SK-N-SH treated with all-trans-retinoic acid at 6 μM for 48 hours (cell line): Measurements from ENCODE around the gene RMND5B.

Experiments used
- ATAC-seq: fragments of 200-7000 bp; cut with Tn5 transposase; 3 replicates; pipeline ENCODE4 v1.9.1; 2020; ENCODE audit warnings: mild to moderate bottlenecking, moderate library complexity
- BACH2 ChIP-seq: fragments of 250-450 bp; sonication (Bioruptor Pico); IDR thresholded peaks from 2 replicates; pipeline ENCODE4 v1.9.0; 2021; ENCODE audit warnings: mild to moderate bottlenecking, borderline replicate concordance
- CSDC2 ChIP-seq: fragments of 250-450 bp; sonication (Bioruptor Pico); IDR thresholded peaks from 2 replicates; pipeline ENCODE4 v1.5.0; 2020; ENCODE audit warnings: mild to moderate bottlenecking, moderate library complexity
- ESRRG ChIP-seq: fragments of 250-450 bp; sonication (Bioruptor Pico); IDR thresholded peaks from 2 replicates; pipeline ENCODE4 v1.6.1; 2021; ENCODE audit warnings: mild to moderate bottlenecking
- ISL1 ChIP-seq: fragments of 250-450 bp; sonication (Bioruptor Pico); IDR thresholded peaks from 2 replicates; pipeline ENCODE4 v2.1.2; 2022; ENCODE audit warnings: mild to moderate bottlenecking, moderate library complexity
- OSR1 ChIP-seq: fragments of 250-450 bp; sonication (Bioruptor Pico); IDR thresholded peaks from 2 replicates; pipeline ENCODE4 v1.8.0; 2022; ENCODE audit warnings: moderate library complexity, mild to moderate bottlenecking, inconsistent platforms
- PPARA ChIP-seq: fragments of 250-450 bp; sonication (Bioruptor Pico); IDR thresholded peaks from 2 replicates; pipeline ENCODE4 v1.5.0; 2020; ENCODE audit warnings: mild to moderate bottlenecking, borderline replicate concordance
- RARB ChIP-seq: fragments of 250-450 bp; sonication (Bioruptor Pico); IDR thresholded peaks from 2 replicates; pipeline ENCODE4 v1.8.0; 2021; ENCODE audit warnings: mild to moderate bottlenecking, moderate library complexity
- SNAI2 ChIP-seq: fragments of 250-450 bp; sonication (Bioruptor Pico); IDR thresholded peaks from 2 replicates; pipeline ENCODE4 v1.5.0; 2020; ENCODE audit warnings: mild to moderate bottlenecking, moderate library complexity
- TCF4 ChIP-seq: fragments of 250-450 bp; sonication (Bioruptor Pico); IDR thresholded peaks from 2 replicates; pipeline ENCODE4 v1.8.0; 2021; ENCODE audit warnings: mild to moderate bottlenecking, moderate library complexity, borderline replicate concordance
- TOX ChIP-seq: fragments of 250-450 bp; sonication (Bioruptor Pico); IDR thresholded peaks from 2 replicates; pipeline ENCODE4 v1.8.0; 2021; ENCODE audit warnings: mild to moderate bottlenecking, moderate library complexity, borderline replicate concordance
- ZC3H10 ChIP-seq: fragments of 250-450 bp; sonication (Bioruptor Pico); IDR thresholded peaks from 2 replicates; pipeline ENCODE4 v1.5.1; 2021; ENCODE audit warnings: mild to moderate bottlenecking, moderate library complexity
- ZFP3 ChIP-seq: fragments of 250-450 bp; sonication (Bioruptor Pico); IDR thresholded peaks from 2 replicates; pipeline ENCODE4 v1.5.0; 2020; ENCODE audit warnings: mild to moderate bottlenecking, moderate library complexity
- ZFP30 ChIP-seq: fragments of 450-650 bp; formaldehyde crosslinking; IDR thresholded peaks from 2 replicates; pipeline ENCODE4 v1.5.0; 2022; ENCODE audit warnings: mild to moderate bottlenecking, moderate library complexity
- ZNF565 ChIP-seq: fragments of 450-650 bp; formaldehyde crosslinking; conservative IDR thresholded peaks from 2 replicates; pipeline ENCODE4 v1.5.0; 2020; ENCODE audit warnings: low read depth, mild to moderate bottlenecking, moderate library complexity
- ZNF8 ChIP-seq: fragments of 450-650 bp; formaldehyde crosslinking; IDR thresholded peaks from 2 replicates; pipeline ENCODE4 v1.5.0; 2020; ENCODE audit warnings: mild to moderate bottlenecking, moderate library complexity
- TF ChIP-seq, protein P1 (sequence below): fragments of 250-450 bp; sonication (Bioruptor Pico); IDR thresholded peaks from 2 replicates; pipeline ENCODE4 v1.8.0; 2020; ENCODE audit warnings: mild to moderate bottlenecking, moderate library complexity, borderline replicate concordance
- TF ChIP-seq, protein P2 (sequence below): fragments of 250-450 bp; sonication (Bioruptor Pico); IDR thresholded peaks from 2 replicates; pipeline ENCODE4 v1.5.1; 2020; ENCODE audit warnings: low read depth, mild to moderate bottlenecking, moderate library complexity
- TF ChIP-seq, protein P3 (sequence below): fragments of 250-450 bp; sonication (Bioruptor Pico); IDR thresholded peaks from 2 replicates; pipeline ENCODE4 v1.5.1; 2021; ENCODE audit warnings: mild to moderate bottlenecking, moderate library complexity
- TF ChIP-seq, protein P4 (sequence below): fragments of 250-450 bp; sonication (Bioruptor Pico); IDR thresholded peaks from 2 replicates; pipeline ENCODE4 v1.8.0; 2021; ENCODE audit warnings: low read depth, mild to moderate bottlenecking, moderate library complexity, borderline replicate concordance

The RMND5B gene

DNA sequence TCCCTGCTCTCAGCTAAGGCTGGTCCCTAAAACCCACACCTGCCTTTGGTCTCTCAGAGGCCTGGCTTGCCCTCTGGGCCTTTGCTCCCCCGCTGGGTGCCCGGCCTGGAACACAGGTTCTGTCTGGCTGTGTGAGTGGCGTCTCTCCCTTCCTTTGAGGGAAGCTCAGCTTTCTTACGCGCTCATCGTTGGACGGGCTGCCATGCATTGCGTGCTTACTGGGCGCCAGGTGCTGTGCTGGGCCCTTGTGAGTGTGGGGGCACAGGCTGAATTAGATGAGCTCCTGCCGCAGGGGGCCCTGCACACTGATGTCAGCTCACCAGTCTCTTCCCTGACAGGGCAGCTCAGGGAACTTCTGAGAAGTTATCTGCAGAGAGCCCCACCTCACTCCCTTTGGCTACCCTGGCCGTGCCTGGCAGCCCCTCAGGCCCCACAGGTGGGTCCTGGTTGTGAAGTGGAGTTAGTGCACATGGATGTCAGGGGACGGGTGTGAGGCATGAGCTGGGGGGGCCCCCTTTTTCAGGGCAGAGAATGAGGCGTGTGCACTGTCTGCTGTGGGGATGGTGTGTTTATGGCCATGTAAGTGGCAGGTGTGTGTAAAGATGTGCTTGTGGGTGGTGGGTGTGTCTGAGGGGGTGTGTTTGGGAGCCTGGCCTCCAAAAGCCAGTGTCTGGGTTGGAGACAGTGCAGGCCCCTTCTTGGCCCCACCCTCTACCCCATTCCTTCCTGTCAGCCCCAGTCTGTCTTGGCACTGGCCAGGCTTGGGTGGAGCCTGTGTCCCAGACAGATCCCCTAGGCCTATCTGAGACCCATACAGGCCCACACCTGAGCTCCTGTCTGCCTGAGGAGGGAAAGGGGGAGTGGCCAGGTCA is 7.5 kb upstream of the RMND5B start:
- ATAC-seq = no peak
- TF ChIP-seq ZFP30 (CRISPR knock-in tag) (no peak), TOX (no peak), CSDC2 (CRISPR knock-in tag) (no peak), RARB (CRISPR knock-in tag) (no peak), BACH2 (no peak), ZC3H10 (no peak)
- TF ChIP-seq, protein P1, sequence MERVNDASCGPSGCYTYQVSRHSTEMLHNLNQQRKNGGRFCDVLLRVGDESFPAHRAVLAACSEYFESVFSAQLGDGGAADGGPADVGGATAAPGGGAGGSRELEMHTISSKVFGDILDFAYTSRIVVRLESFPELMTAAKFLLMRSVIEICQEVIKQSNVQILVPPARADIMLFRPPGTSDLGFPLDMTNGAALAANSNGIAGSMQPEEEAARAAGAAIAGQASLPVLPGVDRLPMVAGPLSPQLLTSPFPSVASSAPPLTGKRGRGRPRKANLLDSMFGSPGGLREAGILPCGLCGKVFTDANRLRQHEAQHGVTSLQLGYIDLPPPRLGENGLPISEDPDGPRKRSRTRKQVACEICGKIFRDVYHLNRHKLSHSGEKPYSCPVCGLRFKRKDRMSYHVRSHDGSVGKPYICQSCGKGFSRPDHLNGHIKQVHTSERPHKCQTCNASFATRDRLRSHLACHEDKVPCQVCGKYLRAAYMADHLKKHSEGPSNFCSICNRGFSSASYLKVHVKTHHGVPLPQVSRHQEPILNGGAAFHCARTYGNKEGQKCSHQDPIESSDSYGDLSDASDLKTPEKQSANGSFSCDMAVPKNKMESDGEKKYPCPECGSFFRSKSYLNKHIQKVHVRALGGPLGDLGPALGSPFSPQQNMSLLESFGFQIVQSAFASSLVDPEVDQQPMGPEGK (CRISPR knock-in tag) = no peak
- TF ChIP-seq, protein P2, sequence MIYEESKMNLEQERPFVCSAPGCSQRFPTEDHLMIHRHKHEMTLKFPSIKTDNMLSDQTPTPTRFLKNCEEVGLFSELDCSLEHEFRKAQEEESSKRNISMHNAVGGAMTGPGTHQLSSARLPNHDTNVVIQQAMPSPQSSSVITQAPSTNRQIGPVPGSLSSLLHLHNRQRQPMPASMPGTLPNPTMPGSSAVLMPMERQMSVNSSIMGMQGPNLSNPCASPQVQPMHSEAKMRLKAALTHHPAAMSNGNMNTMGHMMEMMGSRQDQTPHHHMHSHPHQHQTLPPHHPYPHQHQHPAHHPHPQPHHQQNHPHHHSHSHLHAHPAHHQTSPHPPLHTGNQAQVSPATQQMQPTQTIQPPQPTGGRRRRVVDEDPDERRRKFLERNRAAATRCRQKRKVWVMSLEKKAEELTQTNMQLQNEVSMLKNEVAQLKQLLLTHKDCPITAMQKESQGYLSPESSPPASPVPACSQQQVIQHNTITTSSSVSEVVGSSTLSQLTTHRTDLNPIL (CRISPR knock-in tag) = no peak
- TF ChIP-seq, protein P3, sequence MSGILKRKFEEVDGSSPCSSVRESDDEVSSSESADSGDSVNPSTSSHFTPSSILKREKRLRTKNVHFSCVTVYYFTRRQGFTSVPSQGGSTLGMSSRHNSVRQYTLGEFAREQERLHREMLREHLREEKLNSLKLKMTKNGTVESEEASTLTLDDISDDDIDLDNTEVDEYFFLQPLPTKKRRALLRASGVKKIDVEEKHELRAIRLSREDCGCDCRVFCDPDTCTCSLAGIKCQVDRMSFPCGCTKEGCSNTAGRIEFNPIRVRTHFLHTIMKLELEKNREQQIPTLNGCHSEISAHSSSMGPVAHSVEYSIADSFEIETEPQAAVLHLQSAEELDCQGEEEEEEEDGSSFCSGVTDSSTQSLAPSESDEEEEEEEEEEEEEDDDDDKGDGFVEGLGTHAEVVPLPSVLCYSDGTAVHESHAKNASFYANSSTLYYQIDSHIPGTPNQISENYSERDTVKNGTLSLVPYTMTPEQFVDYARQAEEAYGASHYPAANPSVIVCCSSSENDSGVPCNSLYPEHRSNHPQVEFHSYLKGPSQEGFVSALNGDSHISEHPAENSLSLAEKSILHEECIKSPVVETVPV (CRISPR knock-in tag) = no peak

DNA sequence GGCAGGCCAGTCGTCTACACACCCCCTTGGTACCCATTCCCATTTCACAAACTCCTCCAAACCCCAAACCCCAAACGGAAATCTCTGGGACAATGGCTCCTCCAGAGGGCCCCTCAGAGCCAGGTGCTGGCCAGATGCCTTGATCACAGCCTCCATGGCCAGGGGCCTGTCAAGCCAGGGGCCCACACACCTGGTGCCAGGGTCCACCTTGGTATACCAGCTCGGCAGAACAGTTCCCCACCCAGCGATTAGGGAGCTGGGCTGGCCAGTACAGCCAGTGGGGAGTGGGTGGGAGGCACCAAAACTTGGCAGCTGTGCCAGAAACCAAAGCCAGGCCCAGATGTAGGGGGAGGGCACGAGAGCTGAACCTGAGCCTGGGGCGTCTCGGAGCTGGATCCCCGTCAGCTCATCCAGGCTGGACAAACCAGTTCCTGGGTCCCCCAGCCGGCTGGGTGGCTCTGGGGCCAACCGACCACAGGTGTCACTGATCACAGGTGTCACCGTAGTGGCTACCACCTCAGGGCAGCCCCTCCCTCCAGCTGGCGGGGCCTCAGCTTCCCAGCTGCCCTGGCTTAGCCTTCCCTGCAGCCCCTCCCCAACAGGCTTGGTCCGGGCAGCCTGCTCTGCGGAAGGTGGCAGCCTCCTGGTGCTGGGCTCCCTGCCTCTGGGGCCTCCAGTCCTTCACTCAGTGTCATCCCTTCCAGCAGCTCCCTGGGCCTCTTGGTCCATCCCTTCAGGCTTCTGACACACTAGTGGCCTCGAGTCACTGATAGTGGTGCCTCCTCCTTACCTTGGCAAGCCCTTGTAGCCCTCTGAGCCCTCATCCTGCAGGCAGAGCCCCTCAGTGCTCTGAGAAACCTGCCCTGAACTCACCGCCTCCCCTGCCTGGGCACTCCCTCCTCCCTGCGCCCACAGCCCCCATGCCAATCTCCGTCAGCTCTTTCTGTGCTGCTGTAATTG is 6.6 kb upstream of the RMND5B start:
- TF ChIP-seq ZNF8 (CRISPR knock-in tag) (no peak), OSR1 (CRISPR knock-in tag) (no peak), ZFP30 (CRISPR knock-in tag) (no peak), ISL1 (CRISPR knock-in tag) (no peak), TOX (no peak), CSDC2 (CRISPR knock-in tag) (no peak), PPARA (CRISPR knock-in tag) (no peak), BACH2 (no peak)
- TF ChIP-seq, protein P4, sequence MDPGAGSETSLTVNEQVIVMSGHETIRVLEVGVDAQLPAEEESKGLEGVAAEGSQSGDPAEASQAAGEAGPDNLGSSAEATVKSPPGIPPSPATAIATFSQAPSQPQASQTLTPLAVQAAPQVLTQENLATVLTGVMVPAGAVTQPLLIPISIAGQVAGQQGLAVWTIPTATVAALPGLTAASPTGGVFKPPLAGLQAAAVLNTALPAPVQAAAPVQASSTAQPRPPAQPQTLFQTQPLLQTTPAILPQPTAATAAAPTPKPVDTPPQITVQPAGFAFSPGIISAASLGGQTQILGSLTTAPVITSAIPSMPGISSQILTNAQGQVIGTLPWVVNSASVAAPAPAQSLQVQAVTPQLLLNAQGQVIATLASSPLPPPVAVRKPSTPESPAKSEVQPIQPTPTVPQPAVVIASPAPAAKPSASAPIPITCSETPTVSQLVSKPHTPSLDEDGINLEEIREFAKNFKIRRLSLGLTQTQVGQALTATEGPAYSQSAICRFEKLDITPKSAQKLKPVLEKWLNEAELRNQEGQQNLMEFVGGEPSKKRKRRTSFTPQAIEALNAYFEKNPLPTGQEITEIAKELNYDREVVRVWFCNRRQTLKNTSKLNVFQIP (CRISPR knock-in tag) = no peak
- TF ChIP-seq, protein P3 (CRISPR knock-in tag) = no peak
- TF ChIP-seq, protein P1 (CRISPR knock-in tag) = no peak
- ATAC-seq = no peak

DNA sequence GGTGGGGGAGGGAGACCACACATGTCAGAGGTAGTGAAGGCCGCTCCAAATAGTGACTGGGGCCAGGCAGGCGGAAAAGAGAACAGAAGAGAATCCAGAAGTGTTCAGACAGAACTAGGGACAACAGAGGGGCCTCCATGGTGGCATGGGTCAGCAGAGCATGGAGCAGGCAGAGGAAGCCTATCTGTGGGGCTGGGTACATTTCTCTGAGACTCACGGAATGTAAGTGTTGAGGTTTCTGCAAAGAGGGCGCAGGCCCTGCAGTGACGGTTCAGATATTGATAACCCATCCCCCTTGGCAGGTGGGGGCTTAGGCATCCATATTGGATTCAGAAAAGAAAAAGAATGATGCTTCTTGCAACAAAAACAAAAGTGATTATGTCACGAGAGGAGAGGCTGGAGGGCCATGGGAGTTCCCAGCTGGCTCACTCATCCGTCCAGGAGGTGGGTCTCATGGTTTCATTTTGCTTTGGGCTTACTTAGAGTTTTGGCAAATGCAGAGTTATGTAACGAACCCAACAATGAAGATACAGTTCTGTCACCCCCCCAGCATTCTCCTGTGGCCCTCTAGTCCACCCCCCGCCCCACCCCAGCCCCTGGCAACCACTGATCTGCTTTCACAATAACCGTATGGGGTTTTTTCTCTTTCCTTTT is 5.4 kb upstream of the RMND5B start:
- no peak for ATAC-seq
- TF ChIP-seq, protein P2 (CRISPR knock-in tag) = no peak
- TF ChIP-seq PPARA (CRISPR knock-in tag) = no peak
- TF ChIP-seq, protein P3 (CRISPR knock-in tag) = no peak
- no peak for TF ChIP-seq ZFP3
- no peak for TF ChIP-seq ISL1 (CRISPR knock-in tag)
- TF ChIP-seq CSDC2 (CRISPR knock-in tag) = no peak
- TF ChIP-seq ZNF565 (CRISPR knock-in tag) = no peak
- TF ChIP-seq SNAI2 (CRISPR knock-in tag) = no peak
- no peak for TF ChIP-seq ESRRG
- TF ChIP-seq TCF4 (CRISPR knock-in tag) = no peak
